ENCODE measurements around the gene KLK2.

The KLK2 gene

GRCh38 chr19:50873056-50873455 lies at the start of gene KLK2:
KLK2 (plus strand) TSS chr19:50873439; CDS start chr19:50873474, 35 bp downstream.
- Histone ChIP-seq H3K27me3 (ENCODE audit: insufficient read depth, low read depth, severe bottlenecking) (peaks cover 95% of the 10 kb centered on the region), H3K9me3 (ENCODE audit: severe bottlenecking) (peaks cover 9% of the 10 kb centered on the region), H3K36me3 (no peaks in the 10 kb centered on the region), H3K27ac (no peak within 1 kb of the TSS), H3K4me3 (ENCODE audit: low read depth, low read length) (no peak within 1 kb of the TSS)
- TF ChIP-seq, protein P1, sequence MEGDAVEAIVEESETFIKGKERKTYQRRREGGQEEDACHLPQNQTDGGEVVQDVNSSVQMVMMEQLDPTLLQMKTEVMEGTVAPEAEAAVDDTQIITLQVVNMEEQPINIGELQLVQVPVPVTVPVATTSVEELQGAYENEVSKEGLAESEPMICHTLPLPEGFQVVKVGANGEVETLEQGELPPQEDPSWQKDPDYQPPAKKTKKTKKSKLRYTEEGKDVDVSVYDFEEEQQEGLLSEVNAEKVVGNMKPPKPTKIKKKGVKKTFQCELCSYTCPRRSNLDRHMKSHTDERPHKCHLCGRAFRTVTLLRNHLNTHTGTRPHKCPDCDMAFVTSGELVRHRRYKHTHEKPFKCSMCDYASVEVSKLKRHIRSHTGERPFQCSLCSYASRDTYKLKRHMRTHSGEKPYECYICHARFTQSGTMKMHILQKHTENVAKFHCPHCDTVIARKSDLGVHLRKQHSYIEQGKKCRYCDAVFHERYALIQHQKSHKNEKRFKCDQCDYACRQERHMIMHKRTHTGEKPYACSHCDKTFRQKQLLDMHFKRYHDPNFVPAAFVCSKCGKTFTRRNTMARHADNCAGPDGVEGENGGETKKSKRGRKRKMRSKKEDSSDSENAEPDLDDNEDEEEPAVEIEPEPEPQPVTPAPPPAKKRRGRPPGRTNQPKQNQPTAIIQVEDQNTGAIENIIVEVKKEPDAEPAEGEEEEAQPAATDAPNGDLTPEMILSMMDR (IDR thresholded peaks at IDR 0.05; ENCODE audit: low read depth, low read length): no peak
- DNase-seq: no peak

DNA sequence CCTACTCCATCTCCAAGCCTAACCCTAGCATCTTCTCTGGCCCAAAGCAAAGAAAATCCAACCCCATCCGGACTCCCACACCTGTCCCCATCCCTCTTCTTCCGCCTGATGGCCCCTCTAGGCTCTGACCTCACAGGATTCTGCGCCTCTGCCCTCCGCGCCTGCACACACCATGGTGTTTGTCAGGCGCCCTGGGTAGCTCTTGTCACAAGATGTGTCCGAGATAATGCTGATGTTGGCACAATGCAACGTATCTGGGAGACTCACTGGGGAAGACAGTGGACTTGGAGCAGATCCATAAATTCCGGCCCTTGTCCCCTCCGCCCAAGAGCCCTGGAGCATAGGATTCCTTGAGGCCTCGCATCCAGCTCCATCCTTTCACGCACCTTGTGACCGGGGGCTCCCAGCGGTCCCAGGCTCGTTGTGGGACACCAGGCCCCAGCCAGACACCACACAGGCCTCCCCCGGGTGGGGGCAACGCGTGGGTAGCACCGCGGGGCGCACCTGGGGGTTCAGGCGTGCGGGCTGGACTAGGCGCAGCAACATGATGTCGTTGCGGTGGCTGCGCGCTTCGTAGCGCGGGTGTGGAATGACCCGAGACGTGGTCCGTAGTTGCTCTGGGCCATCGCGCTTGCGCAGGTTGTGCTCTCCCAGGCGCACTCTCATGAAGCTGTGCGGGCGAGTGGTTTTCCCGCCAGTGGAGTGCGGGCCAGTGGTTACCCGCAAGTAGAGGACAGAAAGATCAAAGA lies 46.6 kb upstream of the KLK2 start:
- TF ChIP-seq, protein P1 (IDR thresholded peaks at IDR 0.05; ENCODE audit: low read depth, low read length): no peak
- Histone ChIP-seq H3K4me3 (ENCODE audit: low read depth, low read length) (no peak overlapping the region), H3K27me3 (ENCODE audit: insufficient read depth, low read depth, severe bottlenecking) (peaks cover 15% of the 10 kb centered on the region), H3K27ac (no peak overlapping the region), H3K9me3 (ENCODE audit: severe bottlenecking) (peaks cover 5% of the 10 kb centered on the region), H3K36me3 (no peaks in the 10 kb centered on the region)
- no peak for DNase-seq

GRCh38 chr19:50827476-50827875 lies 45.8 kb upstream of the KLK2 start:
- TF ChIP-seq, protein P1 (IDR thresholded peaks at IDR 0.05; ENCODE audit: low read depth, low read length): no peak
- peaks cover 15% of the 10 kb centered on the region for H3K27me3 ChIP-seq (ENCODE audit: insufficient read depth, low read depth, severe bottlenecking)
- DNase-seq: no peak
- H3K27ac ChIP-seq: no peak overlapping the region
- no peaks in the 10 kb centered on the region for H3K36me3 ChIP-seq
- peaks cover 5% of the 10 kb centered on the region for H3K9me3 ChIP-seq (ENCODE audit: severe bottlenecking)
- H3K4me3 ChIP-seq (ENCODE audit: low read depth, low read length): no peak overlapping the region

GRCh38 chr19:50829801-50830200 lies 43.4 kb upstream of the KLK2 start:
- no peak overlapping the region for H3K4me3 ChIP-seq (ENCODE audit: low read depth, low read length)
- DNase-seq: no peak
- peaks cover 12% of the 10 kb centered on the region for H3K27me3 ChIP-seq (ENCODE audit: insufficient read depth, low read depth, severe bottlenecking)
- TF ChIP-seq, protein P1 (IDR thresholded peaks at IDR 0.05; ENCODE audit: low read depth, low read length): no peak
- H3K9me3 ChIP-seq (ENCODE audit: severe bottlenecking): peaks cover 8% of the 10 kb centered on the region
- no peaks in the 10 kb centered on the region for H3K36me3 ChIP-seq
- H3K27ac ChIP-seq: no peak overlapping the region

DNA sequence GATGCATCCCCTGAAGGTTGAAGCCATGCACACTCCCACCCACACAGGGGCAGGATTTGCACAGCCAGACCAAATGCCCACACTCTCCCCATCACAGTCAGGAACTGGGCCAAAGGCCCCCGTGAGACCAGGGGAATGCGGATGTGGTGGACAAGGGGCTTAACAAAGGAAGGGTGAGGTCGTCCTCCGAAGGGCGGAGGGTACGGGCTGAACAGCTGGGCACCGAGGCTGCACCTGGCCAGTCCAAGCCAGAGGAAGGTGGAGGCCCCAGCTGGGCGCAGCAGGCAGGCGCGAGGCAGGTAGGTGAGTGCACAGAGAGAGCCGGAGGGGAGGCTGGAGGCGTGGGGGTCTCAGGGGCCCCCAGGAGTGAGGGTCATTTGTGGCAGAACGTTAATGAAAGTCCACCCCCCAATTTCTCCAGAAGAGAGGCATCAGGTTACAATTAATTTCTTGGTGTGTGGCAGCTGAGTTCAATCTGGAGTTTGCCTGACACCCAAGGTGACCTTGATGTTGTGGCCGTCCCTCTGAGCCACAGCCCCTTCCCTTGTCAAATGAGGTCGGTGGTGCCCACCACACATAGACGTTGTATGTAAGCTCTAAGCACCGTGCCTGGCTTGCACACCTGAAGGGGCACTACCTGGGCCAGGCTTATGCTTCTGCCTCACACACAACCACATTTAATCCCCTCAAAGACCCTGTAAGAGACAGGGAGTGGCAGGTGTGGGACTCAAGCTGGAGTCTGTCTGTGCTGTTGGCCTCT lies 42.8 kb upstream of the KLK2 start:
- DNase-seq: no peak
- peaks cover 12% of the 10 kb centered on the region for H3K27me3 ChIP-seq (ENCODE audit: insufficient read depth, low read depth, severe bottlenecking)
- TF ChIP-seq, protein P1 (IDR thresholded peaks at IDR 0.05; ENCODE audit: low read depth, low read length): no peak

More for the DNA sequence above, 42.8 kb upstream of the KLK2 start:
- Histone ChIP-seq H3K9me3 (ENCODE audit: severe bottlenecking) (peaks cover 8% of the 10 kb centered on the region), H3K27ac (no peak overlapping the region), H3K36me3 (no peaks in the 10 kb centered on the region), H3K4me3 (ENCODE audit: low read depth, low read length) (no peak overlapping the region)

Measured in WERI-Rb-1 (cell line).